CD4-positive, alpha-beta T cell treated with Interleukin-15 for 4 hours (primary cell): ENCODE measurements around the gene SLC22A23.

Source experiments
- DNase-seq: peaks from one replicate; pipeline ENCODE4 v3.0.0-alpha.2; 2020; ENCODE audit warnings: low spot score

SLC22A23 gene

DNA sequence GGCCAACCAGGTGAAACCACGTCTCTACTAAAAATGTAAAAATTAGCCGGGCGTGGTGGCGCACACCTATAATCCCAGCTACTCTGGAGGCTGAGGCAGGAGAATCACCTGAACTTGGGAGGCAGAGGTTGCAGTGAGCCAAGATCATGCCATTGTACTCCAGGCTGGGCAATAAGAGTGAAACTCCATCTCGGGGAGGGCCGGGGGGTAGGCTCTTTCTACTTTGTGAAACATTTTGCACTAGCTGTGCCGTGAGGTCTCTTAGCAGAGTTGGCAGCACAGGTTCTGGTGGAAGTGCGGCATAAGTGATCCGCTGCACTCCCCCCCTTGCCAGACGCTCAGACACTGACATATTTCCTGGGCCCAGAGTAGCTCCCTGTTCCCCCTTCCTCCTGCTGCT, 173.6 kb downstream of the SLC22A23 start:
- no peak for DNase-seq

DNA sequence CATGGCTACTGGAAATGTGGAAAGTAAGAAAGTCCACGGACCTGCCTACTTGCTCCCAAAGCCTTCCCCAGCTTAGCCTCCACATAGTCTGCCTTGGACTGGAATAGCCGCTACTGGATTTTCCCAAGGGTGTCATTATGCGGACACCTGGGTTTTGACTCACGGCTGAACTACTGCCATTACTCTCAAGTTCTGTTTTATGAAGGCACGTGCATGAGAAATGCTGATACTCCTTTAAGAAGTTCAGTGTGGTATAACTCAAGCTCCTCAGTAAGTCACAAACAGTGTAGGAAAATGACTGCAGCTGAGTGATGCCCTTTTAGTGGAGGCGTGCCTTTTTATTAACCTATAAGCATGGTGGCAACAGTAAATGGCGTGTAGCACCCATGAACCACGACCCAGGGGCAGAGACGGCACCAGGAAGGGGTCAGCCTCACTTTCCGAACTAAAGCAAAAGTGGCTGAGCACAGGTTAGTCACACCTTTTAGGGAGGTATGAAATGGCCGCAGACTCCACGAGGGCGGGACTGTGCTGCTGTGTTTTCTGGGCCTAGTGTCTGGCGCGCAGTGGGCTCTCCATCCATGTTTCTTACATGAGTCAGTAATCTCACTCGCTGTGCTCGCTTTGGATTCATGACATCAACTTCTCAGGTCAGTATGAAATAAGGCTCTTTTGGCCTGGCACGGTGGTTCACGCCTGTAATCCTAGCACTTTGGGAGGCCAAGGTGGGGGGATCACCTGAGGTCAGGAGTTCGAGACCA, 174.2 kb downstream of the SLC22A23 start:
- DNase-seq: no peak

DNA sequence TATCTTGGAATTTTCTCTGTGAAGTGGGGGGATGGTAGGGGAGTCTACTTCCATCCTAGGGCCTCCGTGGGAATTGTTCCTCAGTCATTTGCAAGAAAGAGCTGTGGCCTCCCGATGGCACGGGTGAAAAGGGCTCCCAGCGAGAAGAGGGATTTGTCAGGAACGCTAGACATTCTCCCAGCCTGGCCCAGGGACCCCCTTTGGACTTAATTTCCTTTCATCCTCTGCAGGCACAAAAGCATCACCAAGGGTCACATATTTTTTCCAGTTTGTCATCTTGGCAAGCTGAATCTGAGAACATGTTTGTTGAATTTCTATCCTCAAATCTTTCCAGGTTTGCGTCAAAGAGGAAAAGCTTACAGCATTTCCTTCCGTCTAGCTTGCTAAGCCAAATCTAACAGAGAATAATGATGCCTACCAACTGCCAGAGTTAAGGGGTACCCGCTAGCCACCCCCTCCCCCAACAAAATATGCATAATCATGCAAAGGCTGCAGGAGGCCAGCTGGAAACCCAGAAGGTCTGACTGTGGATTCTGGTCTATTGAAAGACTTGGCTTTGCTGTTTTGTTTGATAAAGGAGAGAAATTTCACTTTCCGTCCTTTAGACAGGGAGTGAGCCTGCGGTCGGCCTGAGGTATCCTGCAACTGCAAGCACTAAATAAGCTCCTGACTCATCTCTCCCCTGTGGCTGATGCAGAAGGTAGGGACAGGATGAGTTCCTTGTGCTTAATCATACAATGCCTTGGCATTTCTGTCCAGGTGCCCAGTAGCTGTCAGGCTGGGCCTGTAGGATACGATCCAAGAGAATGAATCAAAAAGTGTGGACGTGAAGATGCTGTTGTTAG, 175.0 kb downstream of the SLC22A23 start:
- DNase-seq: no peak

DNA sequence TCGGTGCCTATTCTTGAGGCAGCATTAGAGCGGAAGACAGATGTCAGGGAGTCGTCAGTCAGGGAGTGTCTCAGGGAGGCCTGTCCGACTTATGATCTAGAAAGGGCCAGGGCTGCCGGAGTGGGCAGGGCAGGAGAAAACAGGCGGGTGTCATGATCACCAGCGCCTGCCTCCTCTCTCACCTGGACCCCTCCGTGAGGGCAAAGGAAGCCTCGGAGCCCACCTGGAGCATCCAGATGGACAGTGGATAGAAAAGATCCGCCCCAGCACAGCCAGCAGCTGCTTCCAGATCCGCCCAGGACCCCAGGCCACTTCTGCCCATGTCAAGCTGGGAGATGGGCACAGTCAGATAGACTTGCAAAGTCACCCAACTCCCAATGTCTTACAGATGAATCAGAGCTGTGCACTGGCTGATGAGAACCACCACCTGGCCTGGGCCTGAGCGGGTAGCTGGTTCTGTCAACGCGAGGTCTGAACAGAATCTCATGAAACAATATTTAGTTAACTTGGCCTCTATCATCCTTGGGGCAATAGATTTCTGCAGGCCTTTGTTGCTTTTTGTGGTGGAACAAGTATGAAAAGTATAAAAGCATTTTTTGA, 175.9 kb downstream of the SLC22A23 start:
- DNase-seq: no peak

DNA sequence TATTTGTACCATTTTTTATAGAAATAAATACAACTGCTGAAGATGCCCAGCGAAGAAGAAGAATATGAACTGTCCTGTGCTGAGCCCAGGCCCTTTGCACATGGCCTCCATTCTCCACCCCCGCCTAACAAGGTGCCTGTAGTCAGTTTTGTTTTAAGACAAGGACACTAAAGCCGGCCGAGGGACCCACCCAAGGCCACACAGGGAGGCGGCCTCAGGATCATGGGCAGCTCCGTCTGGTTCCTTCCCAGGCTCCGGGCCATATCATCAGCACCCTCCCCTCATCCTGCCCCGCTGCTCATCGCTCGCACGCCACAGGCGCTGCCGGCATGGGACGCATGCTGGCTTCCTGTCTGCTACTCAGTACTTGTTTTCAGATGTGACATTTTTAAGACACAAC, 176.8 kb downstream of the SLC22A23 start:
- DNase-seq: no peak

DNA sequence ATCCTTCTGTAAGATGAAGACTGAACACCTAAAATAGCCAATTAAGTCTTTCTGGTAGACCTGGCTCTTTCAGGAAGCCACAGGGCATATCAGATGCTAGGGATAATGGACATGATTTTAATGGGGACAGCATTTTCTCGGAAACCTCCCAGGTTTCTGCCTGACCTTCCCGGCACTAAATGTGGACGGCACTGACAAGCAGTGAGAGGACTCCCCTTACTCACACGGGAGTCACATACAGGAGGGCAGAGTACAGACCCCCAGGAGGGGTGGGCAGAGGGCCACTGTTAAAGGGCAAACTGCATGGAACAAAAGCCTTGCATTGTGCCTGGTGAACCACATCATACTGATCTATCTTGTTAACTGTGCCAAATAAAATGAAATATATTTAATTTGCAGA, 178.2 kb downstream of the SLC22A23 start:
- no peak for DNase-seq

DNA sequence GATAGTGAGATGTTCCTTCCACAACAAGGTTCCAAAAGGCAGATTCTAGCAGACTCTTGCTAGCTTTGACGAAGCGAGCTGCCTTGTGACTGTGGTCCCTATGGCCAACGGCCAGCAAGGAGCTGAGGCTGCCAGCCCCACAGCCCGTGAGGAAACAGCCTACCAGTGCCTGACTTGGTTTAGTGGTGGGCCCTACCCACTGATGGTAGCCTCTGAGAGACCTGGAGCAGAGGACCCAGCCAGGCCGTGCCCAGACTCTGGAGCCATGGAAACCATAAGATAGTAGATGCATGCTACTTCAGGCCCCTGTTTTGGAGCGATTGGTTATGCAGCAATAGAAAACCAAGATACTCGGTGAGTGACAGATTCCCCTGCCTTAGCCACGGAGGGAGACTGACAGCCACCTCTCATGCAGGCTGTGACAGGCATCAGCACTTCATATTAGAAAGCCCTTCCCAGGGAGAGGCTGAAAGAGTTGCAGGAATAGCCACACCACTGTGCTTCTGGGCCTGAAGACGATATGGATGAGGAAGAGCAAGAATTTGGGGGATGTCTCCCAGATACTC, 178.9 kb downstream of the SLC22A23 start:
- no peak for DNase-seq

DNA sequence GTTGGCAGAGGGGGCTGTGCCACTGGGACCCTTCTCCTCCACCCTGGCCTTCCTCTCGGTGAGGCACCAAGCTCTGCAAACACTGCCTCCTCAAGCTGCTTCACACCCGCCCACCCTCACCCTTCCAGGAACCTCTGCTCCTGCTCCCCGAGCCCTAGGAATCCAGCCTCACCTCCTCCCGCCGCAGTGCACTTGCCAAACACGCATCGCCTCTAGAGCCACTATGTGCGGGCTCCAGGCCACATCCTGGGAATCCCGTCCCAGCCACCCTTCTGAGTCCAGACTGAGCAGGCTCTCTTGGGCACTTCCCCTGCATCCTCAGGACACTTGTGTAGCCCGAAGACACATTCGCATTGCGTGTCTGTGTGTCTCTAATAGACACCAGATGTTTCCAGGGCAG, 179.6 kb downstream of the SLC22A23 start:
- no peak for DNase-seq

DNA sequence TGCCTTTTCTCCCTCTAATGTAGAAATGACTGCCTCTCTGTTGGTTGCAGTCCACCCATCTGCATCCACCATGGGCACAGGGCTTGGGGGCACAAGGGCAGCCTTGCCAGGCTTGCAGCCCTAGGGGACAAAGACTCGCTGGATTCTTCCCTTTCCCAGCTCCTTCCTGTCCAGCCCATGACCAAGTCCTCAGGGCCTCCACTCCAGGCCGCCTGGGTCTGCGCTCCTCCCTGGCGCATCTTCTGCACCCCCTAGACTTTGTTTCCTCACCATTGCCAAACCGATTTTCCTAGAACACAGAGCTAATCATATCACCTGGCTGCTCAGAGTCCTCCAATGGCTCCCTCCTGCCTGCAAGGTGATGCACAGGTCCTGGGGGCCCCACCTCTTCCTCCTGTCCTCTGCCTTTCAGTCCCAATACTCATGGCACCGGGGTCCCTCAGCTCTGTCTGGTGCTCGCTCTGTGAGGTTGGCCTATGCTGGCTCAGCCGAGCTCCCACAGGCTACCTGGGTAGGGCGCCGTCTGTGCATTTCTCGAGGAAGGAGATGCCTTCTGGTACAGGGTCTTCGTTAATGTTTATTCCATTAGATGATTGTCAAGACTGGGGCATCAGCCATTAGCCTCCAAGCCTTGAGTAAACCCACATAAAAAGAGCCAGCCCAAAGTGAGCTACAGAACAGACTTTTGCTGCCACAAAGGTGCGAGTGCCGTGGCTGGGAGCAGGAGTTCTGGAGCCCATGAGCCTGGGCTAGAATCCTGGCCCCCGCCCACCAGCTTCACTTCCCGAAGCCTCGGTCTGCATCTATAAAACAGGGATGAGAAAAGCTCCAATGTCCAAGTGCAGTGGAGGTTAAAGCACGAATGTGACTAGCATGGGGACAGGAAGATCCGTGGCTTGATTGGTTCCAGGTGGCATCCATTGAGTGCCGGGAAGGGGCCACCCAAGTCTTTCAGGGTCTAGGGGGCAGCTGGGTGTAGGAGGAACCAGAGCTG, 180.4 kb downstream of the SLC22A23 start:
- no peak for DNase-seq

DNA sequence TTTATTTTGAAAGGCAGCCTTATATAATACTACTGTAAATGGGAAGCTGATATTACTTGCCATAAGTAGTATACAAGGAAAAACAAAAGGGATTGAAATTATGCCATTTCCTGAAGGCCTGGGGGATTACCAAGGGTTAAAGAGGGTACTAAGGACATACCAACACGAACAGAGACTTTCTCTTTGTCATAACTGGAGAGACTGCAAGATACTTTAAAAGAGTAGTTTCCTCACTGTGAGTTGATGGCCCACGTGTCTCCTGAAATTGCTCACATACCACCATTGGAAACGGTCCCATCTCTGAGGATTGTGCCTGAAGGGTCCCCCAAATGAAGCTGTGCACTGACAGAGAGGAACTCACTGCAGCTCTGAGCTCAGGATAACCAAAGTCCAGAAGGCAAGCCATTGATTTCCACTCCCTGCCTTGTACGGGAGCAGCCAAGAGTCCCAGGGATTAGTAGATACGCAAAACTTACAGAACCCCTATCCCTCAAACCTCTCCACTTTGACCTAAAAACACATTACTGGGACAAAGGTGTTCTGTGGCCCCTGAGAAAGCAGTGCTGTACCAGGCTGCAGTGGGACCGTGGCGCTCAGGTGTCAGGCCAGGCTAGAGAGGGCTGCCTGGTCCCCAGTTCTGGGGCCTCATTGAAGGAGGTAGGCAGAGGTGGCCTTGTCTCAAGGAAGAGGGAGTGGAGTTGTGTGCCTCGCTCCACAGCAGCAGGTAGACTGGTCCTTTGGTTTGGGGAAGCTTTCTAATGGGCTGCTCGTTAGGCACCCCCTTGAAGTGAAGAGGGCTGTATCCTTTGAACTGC, 182.9 kb downstream of the SLC22A23 start:
- no peak for DNase-seq

DNA sequence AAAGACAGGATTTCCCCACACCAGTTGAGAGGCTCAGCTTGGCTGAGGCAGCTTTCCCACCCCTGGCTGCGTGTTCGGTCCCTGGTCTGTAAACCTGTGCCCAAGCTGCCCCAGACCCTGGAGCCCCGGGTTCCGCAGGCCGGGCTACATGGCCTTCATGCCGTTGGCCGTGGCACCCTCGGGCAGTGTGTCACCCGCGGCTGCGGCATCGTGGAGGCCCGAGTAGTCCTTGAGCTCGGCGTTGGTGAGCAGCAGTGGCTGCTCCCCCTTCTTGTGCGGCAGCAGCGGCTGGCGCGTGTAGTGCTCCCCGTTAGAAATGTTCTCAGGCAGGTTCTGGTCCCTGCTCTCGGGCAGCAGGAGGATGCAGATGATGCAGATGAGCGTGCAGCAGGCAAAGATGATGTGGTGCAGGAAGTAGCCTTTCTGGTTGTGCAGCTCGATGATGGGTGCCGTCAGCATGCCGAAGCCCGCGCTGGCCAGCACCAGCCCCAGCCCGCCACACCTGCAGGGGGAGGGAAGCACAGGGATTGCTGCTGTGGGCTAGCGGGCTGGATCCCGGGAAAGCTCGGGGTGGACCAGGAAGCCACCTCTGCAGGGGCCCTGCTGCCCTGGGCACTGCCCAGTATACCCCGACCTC, 183.8 kb downstream of the SLC22A23 start:
- no peak for DNase-seq

DNA sequence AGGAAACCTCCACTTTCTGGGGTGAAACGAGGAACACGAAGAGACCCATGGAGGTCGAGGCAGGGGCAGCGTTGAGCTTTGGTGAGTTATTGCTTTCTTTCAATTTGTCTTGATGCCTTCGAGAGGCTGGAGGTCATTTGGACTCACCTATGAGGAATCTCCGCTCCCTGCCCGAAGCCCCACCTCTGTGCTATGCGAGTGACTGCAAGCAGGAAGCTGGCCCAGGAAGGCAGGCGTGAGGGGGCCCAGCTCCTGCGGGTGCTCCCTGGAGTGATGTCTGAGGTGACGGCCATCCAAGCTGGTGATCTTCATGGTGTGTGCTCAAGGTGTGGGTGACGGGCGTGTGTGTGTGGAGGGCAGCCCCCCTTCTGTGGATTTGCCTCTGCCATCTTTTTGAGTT, 185.1 kb downstream of the SLC22A23 start:
- no peak for DNase-seq

DNA sequence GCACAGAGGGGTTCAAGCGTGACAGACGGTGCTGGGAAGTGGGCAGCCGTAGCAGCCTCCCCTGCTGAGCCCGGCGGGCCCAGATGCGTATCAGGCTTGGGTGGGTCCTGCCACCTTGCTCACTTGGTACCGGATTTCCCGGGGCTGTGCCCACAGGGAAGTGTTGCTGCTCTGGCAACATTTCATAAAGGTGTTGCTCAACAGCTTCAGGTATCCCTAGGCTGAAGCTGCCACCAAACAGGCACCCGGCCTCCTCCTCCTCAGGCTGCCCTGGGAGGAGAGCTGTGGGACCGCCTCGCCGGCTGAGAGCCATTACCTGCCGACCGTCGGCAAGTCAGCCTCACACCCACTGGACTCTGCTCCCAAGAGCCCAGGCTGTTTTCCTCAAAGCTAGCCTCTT, 186.6 kb downstream of the SLC22A23 start:
- DNase-seq: no peak

DNA sequence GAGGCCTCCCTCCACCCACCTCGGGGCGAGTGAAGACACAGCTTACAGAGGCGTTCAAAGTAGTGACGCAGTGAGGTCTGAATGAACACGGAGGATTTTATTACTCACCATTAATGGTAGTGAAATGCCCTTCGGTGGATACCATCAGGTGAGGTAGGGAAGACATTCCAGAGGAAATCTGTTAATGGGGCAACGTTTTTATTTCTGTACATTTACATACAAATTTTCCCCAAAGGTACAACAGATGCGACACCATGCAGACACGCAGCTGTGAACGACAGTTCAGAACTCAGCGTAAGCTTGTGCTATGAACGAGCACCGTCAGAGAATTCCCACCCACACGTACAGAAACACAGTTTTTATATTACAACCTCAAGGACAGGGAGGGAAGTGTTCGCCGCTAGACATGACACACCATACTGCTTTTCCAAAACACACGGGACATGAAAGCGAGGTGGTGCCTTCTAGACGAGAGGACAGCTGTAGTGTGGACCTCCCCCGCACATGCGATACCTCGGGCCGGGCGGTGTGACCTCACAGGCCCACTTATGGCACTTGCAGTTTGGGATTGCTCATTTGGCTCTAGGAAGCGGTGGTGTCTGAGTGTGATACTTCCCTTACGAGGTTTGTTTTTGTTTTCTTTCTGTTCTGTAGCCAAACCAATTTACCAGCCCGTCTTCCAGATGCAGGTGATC, 187.4 kb downstream of the SLC22A23 start:
- DNase-seq: no peak

DNA sequence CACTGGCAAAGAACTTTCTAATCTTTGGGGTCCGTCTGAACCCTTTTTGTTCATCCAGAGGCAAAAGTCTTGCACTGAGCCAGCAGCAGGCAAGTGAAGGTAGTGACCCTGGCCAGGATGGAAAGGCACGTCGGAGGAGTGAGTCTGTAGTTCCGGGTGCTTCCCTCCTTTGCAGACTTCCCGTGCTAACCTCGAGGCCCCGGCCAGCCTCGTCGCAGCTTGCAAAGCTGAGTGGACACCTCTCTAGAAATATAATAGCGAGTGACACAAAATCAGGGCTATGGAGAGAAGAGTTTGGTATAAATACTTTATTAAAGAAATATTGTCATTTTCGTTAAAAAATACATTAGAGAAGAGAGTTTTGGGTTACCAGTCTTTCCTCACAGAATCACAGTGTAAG, 188.2 kb downstream of the SLC22A23 start:
- no peak for DNase-seq

DNA sequence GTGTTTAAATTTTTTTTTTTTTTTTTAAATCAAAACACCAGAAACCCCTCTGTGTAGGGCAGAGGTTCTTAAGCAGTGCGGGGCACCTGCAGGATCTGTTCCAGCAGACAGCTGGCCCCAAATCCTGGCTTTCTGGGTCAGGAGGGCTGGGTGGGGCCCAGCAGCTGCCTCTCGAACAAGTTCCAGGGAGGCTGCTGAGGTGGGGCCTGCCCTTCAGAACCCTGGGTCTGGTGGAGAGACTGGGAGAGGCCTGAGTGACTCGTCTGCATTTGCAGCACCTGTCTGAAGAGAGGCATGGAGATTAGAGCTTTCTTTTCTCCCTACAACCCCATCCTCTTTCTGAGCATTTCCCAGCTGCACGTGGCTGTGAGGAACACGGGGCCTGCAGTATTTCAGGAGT, 189.7 kb downstream of the SLC22A23 start:
- DNase-seq: no peak

DNA sequence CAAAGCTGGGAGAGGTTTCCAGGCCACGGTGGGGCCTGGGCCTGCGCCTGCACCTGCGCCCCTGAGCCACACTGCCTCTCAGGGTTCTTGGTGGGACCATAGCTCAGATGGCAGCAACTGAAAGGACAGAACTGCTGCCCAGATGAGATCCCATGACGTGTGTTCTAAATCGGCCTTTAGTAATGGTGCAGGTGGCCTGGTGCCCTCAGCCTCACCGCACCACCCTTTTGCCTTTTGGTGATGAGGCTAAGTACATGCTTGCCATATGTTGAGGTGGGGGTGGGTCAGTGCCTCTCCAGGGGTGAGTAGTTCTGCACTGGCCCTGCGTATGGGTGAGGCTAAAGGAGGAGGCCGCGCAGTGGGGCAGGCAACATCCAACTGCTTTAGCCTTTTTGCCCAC, 190.7 kb downstream of the SLC22A23 start:
- DNase-seq: no peak

DNA sequence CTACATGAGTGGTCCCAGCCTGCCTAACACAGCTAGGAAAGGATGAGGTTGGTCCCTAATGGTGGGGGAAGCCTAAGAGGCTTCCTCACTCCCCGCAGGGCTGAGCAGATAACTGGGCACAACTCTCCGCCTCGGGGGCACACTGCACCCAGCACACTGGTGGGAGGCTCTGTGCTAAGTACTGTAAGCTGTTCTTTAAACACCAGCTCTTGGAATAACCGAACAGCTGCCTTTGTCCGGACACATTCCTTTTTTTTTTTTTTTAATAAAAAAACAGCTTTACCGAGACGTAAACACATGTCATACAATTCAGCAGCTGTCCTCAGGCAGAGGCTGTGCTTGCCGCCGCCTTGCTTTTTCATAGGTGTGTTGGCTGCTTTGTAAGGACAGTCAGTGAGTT, 191.2 kb downstream of the SLC22A23 start:
- DNase-seq: no peak

DNA sequence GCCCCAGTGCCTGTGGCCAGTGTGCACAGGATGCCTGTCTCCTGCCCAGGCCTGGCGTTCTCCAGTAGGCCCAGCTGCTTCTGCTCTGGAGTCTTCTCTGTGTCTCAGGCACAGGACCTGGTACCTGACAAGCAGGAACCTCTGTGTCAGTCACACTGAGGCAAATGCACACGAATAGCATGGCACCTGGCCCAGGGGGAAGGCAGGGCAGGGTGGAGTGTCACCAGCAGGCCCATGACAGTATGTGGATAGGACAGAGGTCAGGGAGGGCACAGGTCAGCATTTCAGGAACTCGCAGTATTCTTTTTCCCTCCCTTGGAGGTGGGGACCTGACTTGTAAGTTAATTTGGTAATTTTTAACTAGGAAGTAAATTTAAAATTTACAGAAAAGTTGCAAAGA, 192.5 kb downstream of the SLC22A23 start:
- no peak for DNase-seq

DNA sequence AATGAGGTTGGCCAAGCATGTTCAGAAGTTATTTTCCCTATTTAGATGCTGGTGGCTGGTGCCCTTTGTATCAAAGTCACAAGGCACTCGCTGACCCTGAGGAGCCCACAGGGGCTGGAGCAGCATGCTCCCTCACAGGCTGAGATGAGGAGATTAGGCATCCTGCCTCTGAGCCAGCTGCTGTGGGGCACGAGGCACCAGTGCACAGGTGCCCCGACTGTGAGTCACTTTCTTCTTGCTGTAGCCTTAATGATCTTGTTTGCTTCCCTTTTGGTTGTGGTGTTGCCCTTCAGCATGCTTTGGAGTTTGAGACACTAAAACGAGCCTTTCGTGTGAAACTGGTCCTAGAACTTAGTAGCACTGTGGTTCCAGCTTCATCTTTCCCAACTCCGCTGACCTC, 193.8 kb downstream of the SLC22A23 start:
- DNase-seq: no peak
